ENCODE data around the gene XIRP2. TPM values are rescaled to one million over a fixed set of nuclear protein-coding genes. Genes with fewer than 3 reads are reported as not detected.

Gene XIRP2
- total RNA-seq, 2 donors from 2014 or later, result 0.06 to 3.1 TPM

DNA sequence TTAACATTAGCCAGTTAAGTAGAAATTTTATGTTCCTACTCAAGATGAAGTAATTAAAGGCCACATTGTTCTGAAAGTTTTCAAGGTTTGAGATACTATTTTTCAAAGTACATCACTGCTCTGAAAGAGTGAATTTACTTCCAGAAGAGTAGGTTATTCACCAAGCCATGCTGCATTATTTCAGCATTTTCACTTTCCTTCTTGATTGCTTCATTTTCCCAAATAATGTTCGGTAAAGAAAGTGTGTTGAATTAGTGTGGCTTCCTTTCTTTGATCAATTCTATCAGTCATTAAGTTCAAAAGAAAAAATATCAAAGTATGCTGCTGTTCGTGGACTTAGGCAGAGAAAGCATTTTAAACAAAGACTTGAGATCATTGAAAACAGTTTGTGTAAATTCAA is 310.3 kb downstream of the XIRP2 start:
- intact Hi-C loops (cut with DNase I), result no loop called here
- TF ChIP-seq POLR2A (IDR thresholded peaks at IDR 0.05) (no peak), CTCF (IDR thresholded peaks at IDR 0.05) (no peak), POLR2AphosphoS5 (IDR thresholded peaks at IDR 0.05) (no peak)

DNA sequence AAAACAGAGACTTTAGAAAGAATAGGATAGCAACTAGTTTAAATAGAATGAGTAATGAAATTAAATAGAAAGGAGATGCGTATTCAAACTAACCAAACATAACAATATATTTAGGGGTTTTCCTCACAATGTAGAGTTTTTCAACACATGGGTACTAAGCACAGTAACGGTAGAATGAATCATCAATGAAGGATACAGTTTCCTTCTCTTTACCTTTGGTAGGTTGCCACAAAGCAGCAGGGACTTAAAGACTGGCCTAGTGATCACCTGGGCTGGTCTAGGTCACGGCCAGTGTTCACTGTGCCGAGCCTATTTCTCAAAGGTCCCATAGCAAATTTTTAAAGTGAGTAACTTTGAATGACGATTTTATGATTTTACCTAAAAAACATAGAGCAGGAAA is 311.7 kb downstream of the XIRP2 start:
- no peak overlapping the region for H3K4me3 ChIP-seq
- H3K9me3 ChIP-seq, result no peaks in the 10 kb centered on the region
- WGBS, result 95% methylated on average over 5 of the region's 5 CpGs
- H3K36me3 ChIP-seq, result no peaks in the 10 kb centered on the region
- no peaks in the 10 kb centered on the region for H3K27me3 ChIP-seq (replicated peaks; ENCODE audit: insufficient read depth)
- no peaks in the 10 kb centered on the region for H3K4me1 ChIP-seq (replicated peaks)
- TF ChIP-seq POLR2A (IDR thresholded peaks at IDR 0.05) (no peak), CTCF (IDR thresholded peaks at IDR 0.05) (no peak)
- DNase-seq (ENCODE audit: low spot score), result no peak
- H3K27ac ChIP-seq, result no peak overlapping the region
- intact Hi-C loops (cut with DNase I), result no loop called here

More for the DNA sequence above, 310.3 kb downstream of the XIRP2 start:
- H3K9me3 ChIP-seq, result no peaks in the 10 kb centered on the region
- no peaks in the 10 kb centered on the region for H3K27me3 ChIP-seq (replicated peaks; ENCODE audit: insufficient read depth)
- no peaks in the 10 kb centered on the region for H3K36me3 ChIP-seq
- H3K27ac ChIP-seq, result no peak overlapping the region
- no peak overlapping the region for H3K4me3 ChIP-seq
- 53% methylated on average over 2 of the region's 2 CpGs for WGBS
- no peak for DNase-seq (ENCODE audit: low spot score)
- no peaks in the 10 kb centered on the region for H3K4me1 ChIP-seq (replicated peaks)

GRCh38 chr2:167209784-167210183 is 321.5 kb downstream of the XIRP2 start:
- no peaks in the 10 kb centered on the region for H3K4me1 ChIP-seq (replicated peaks)
- H3K27me3 ChIP-seq (replicated peaks; ENCODE audit: insufficient read depth), result no peaks in the 10 kb centered on the region
- intact Hi-C loops (cut with DNase I), result no loop called here
- no peaks in the 10 kb centered on the region for H3K36me3 ChIP-seq
- no peak for DNase-seq (ENCODE audit: low spot score)
- H3K4me3 ChIP-seq, result no peak overlapping the region
- 69% methylated on average over 3 of the region's 3 CpGs for WGBS
- H3K27ac ChIP-seq, result no peak overlapping the region
- TF ChIP-seq POLR2AphosphoS5 (IDR thresholded peaks at IDR 0.05) (no peak), CTCF (IDR thresholded peaks at IDR 0.05) (no peak), POLR2A (IDR thresholded peaks at IDR 0.05) (no peak)
- no peaks in the 10 kb centered on the region for H3K9me3 ChIP-seq

- WGBS, result 12% methylated on average over 3 of the region's 3 CpGs
- H3K4me1 ChIP-seq (replicated peaks), result no peaks in the 10 kb centered on the region
- H3K9me3 ChIP-seq, result no peaks in the 10 kb centered on the region
- H3K36me3 ChIP-seq, result no peaks in the 10 kb centered on the region
- no peaks in the 10 kb centered on the region for H3K27me3 ChIP-seq (replicated peaks; ENCODE audit: insufficient read depth)
- intact Hi-C loops (cut with DNase I), result no loop called here
- H3K4me3 ChIP-seq, result no peak overlapping the region
- no peak for DNase-seq (ENCODE audit: low spot score)
- H3K27ac ChIP-seq, result no peak overlapping the region
- peak in 3 of 4 experiments; percentile 43 to 52 (median 47) for TF ChIP-seq CTCF (IDR thresholded peaks at IDR 0.05)
- TF ChIP-seq POLR2A (IDR thresholded peaks at IDR 0.05), result no peak
- TF ChIP-seq POLR2AphosphoS5 (IDR thresholded peaks at IDR 0.05), result no peak
Measured at GRCh38 chr2:167212014-167212648, 323.9 kb downstream of the XIRP2 start.

- WGBS, result 78% methylated on average over 4 of the region's 4 CpGs
- no peak for TF ChIP-seq POLR2AphosphoS5 (IDR thresholded peaks at IDR 0.05)
- TF ChIP-seq POLR2A (IDR thresholded peaks at IDR 0.05), result no peak
- no peak for TF ChIP-seq CTCF (IDR thresholded peaks at IDR 0.05)
Measured at GRCh38 chr2:167215595-167215994, 327.3 kb downstream of the XIRP2 start.

More at GRCh38 chr2:167215595-167215994, 327.3 kb downstream of the XIRP2 start:
- H3K4me3 ChIP-seq, result no peak overlapping the region
- H3K27ac ChIP-seq, result no peak overlapping the region
- no peaks in the 10 kb centered on the region for H3K27me3 ChIP-seq (replicated peaks; ENCODE audit: insufficient read depth)
- no peak for DNase-seq (ENCODE audit: low spot score)
- H3K4me1 ChIP-seq (replicated peaks), result no peaks in the 10 kb centered on the region
- no peaks in the 10 kb centered on the region for H3K36me3 ChIP-seq
- intact Hi-C loops (cut with DNase I), result no loop called here
- no peaks in the 10 kb centered on the region for H3K9me3 ChIP-seq

Measured in prostate gland (tissue), 2 donors.